MM.1S (cell line): ENCODE data around the gene CCL3.

Experiments
- DNase-seq: peaks from one replicate; pipeline ENCODE4 v3.0.0-alpha.2; 2015
- H2AFZ ChIP-seq: fragments of 300-600 bp; sonication (generic); 2 replicates; pipeline ENCODE4 v1.6.0; 2016; ENCODE audit warnings: antibody characterized with exemption, low read length
- H3F3A ChIP-seq: fragments of 300-600 bp; sonication (generic); 2 replicates; pipeline ENCODE4 v1.6.1; 2016; ENCODE audit warnings: mild to moderate bottlenecking, antibody characterized with exemption, low read length, moderate library complexity, mixed read lengths; ENCODE audit not compliant: insufficient read depth
- H3K27ac ChIP-seq: fragments of 300-600 bp; sonication (generic); 2 replicates; pipeline ENCODE4 v1.5.1; 2016; ENCODE audit warnings: mild to moderate bottlenecking, low read length
- H3K27me3 ChIP-seq: fragments of 300-600 bp; sonication (generic); replicated peaks from 2 replicates; pipeline ENCODE4 v1.6.0; 2016; ENCODE audit warnings: low read length; ENCODE audit not compliant: insufficient read depth
- H3K36me3 ChIP-seq: fragments of 300-600 bp; sonication (generic); replicated peaks from 2 replicates; pipeline ENCODE4 v1.6.1; 2016; ENCODE audit warnings: mild to moderate bottlenecking, low read length, mixed read lengths; ENCODE audit not compliant: insufficient read depth
- H3K4me1 ChIP-seq: fragments of 300-600 bp; sonication (generic); 2 replicates; pipeline ENCODE4 v1.6.1; 2016; ENCODE audit warnings: low read length, mixed read lengths
- H3K4me2 ChIP-seq: fragments of 300-600 bp; sonication (generic); 2 replicates; pipeline ENCODE4 v1.6.0; 2016; ENCODE audit warnings: low read depth, low read length
- H3K4me3 ChIP-seq: fragments of 300-600 bp; sonication (generic); 2 replicates; pipeline ENCODE4 v1.5.1; 2016; ENCODE audit warnings: low read length, mixed read lengths
- H3K79me2 ChIP-seq: fragments of 300-600 bp; sonication (generic); 2 replicates; pipeline ENCODE4 v1.6.1; 2016; ENCODE audit warnings: mixed run types, low read length, mixed read lengths
- H3K9ac ChIP-seq: fragments of 300-600 bp; sonication (generic); 2 replicates; pipeline ENCODE4 v1.6.1; 2016; ENCODE audit warnings: low read length, mixed read lengths
- H3K9me2 ChIP-seq: fragments of 300-600 bp; sonication (generic); replicated peaks from 2 replicates; pipeline ENCODE4 v1.6.1; 2016; ENCODE audit warnings: mild to moderate bottlenecking, low read length, mixed read lengths; ENCODE audit not compliant: insufficient read depth
- H3K9me3 ChIP-seq: fragments of 300-600 bp; sonication (generic); replicated peaks from 2 replicates; pipeline ENCODE4 v1.6.1; 2016; ENCODE audit warnings: mild to moderate bottlenecking, low read length, mixed read lengths; ENCODE audit not compliant: insufficient read depth
- H4K20me1 ChIP-seq: fragments of 300-600 bp; sonication (generic); 2 replicates; pipeline ENCODE4 v1.6.1; 2016; ENCODE audit warnings: mild to moderate bottlenecking, low read length, moderate library complexity, mixed read lengths; ENCODE audit not compliant: insufficient read depth
- CTCF ChIP-seq: fragments of 300-600 bp; sonication (generic); IDR thresholded peaks from 2 replicates; pipeline ENCODE4 v1.5.1; 2016; ENCODE audit warnings: antibody characterized with exemption, low read length, mixed read lengths
- EZH2 ChIP-seq: fragments of 300-600 bp; sonication (generic); optimal IDR thresholded peaks from 2 replicates; pipeline ENCODE3; 2017; ENCODE audit warnings: low read depth, mild to moderate bottlenecking, antibody characterized with exemption, low read length, mixed read lengths
- EZH2phosphoT487 ChIP-seq: fragments of 300-600 bp; sonication (generic); IDR thresholded peaks from 2 replicates; pipeline ENCODE4 v1.6.1; 2018; ENCODE audit warnings: antibody characterized with exemption, low read length

CCL3 gene

GRCh38 chr17:36063786-36064541, 26.0 kb downstream of the CCL3 start, which contains the start of gene CCL18:
TSS of gene CCL18 (plus strand) at chr17:36064272. CDS start at chr17:36064343, 71 bp downstream.
- Histone ChIP-seq H3K79me2 (no peaks in the 10 kb centered on the region), H3K9me2 (no peaks in the 10 kb centered on the region), H3K9me3 (no peaks in the 10 kb centered on the region), H3K4me3 (no peak within 1 kb of the TSS), H3K27ac (no peak within 1 kb of the TSS), H2AFZ (no peak within 1 kb of the TSS), H3K36me3 (no peaks in the 10 kb centered on the region), H3K9ac (no peak within 1 kb of the TSS), H3K4me1 (no peaks in the 10 kb centered on the region), H3K27me3 (no peaks in the 10 kb centered on the region), H3K4me2 (no peak within 1 kb of the TSS), H4K20me1 (no peaks in the 10 kb centered on the region), H3F3A (no peaks in the 10 kb centered on the region)
- TF ChIP-seq CTCF (no peak), EZH2 (no peak), EZH2phosphoT487 (no peak)
- no peak for DNase-seq

- Histone ChIP-seq H3K79me2 (no peaks in the 10 kb centered on the region), H3K27ac (no peak overlapping the region), H3K4me2 (no peak overlapping the region), H3K36me3 (no peaks in the 10 kb centered on the region), H3K4me3 (no peak overlapping the region), H3K9me2 (no peaks in the 10 kb centered on the region), H3K9ac (no peak overlapping the region), H3K9me3 (no peaks in the 10 kb centered on the region), H3K27me3 (no peaks in the 10 kb centered on the region), H3K4me1 (no peaks in the 10 kb centered on the region), H2AFZ (no peak overlapping the region), H4K20me1 (no peaks in the 10 kb centered on the region), H3F3A (no peaks in the 10 kb centered on the region)
- no peak for DNase-seq
- TF ChIP-seq EZH2 (no peak), CTCF (no peak), EZH2phosphoT487 (no peak)
Observed at GRCh38 chr17:36060816-36061215, 29.1 kb downstream of the CCL3 start.

- no peak overlapping the region for H3K27ac ChIP-seq
- no peaks in the 10 kb centered on the region for H3F3A ChIP-seq
- no peak overlapping the region for H3K9ac ChIP-seq
- TF ChIP-seq CTCF (no peak), EZH2phosphoT487 (no peak), EZH2 (no peak)
- H4K20me1 ChIP-seq = no peaks in the 10 kb centered on the region
- no peak for DNase-seq
- H3K9me2 ChIP-seq = no peaks in the 10 kb centered on the region
- H3K9me3 ChIP-seq = no peaks in the 10 kb centered on the region
- no peak overlapping the region for H3K4me2 ChIP-seq
- no peaks in the 10 kb centered on the region for H3K79me2 ChIP-seq
- H3K36me3 ChIP-seq = no peaks in the 10 kb centered on the region
- no peak overlapping the region for H2AFZ ChIP-seq
- H3K4me1 ChIP-seq = no peaks in the 10 kb centered on the region
- no peaks in the 10 kb centered on the region for H3K27me3 ChIP-seq
- no peak overlapping the region for H3K4me3 ChIP-seq
Observed at GRCh38 chr17:36059406-36059805, 30.5 kb downstream of the CCL3 start.
